ENCODE data around the gene UGT1A5.

Gene UGT1A5

GRCh38 chr2:233712611-233713261 is at the start of gene UGT1A5:
Gene UGT1A5, plus strand, starts transcription at chr2:233712907. Its CDS starts 85 bp downstream, at chr2:233712992.
- DNase-seq: no peak

DNA sequence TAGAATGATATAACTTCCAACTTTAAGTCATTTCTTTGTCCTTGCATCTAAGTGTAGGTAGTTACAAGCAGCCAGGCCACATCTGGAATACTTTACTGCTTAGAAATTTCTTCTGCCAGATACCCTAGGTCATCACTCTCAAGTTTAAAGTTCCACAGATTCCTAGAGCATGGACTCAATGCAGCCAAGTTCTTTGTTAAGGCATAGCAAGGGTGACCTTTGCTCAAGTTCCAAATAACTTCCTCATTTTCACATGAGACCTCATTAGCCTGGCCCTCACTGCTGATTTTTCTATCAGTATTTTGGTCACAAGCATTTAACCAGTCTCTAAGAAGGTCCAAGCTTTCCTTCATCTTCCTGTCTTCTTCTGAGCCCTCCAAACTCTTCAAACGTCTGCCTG is 48.8 kb upstream of the UGT1A5 start:
- no peak for DNase-seq

- no peak for DNase-seq
Observed at GRCh38 chr2:233668605-233669260, 44.0 kb upstream of the UGT1A5 start.

- no peak for DNase-seq
Observed at GRCh38 chr2:233671290-233672161, 41.2 kb upstream of the UGT1A5 start, which contains the start of gene UGT1A9. Gene UGT1A9, plus strand, starts transcription at chr2:233671898. Its CDS starts 37 bp downstream, at chr2:233671935.

GRCh38 chr2:233672886-233673285 is 39.8 kb upstream of the UGT1A5 start:
- no peak for DNase-seq

DNA sequence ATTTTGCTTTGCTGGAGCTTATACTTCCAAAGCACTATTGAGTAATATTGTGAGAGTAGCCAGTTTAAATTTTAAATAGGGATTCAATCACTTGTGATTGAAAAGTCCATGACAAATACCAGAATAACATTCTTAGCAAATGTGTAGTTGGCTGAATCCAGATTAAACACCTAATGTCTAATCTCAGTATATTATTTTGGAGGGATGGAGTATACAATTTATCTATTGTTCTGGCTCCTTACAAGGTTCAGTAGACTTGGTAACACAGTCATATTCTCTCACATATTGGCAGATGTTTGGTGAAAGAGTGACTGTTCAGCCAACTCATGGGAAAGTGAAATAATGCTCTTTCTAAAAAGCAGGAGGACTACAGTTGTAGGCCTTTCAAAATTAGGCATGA is 38.8 kb upstream of the UGT1A5 start:
- no peak for DNase-seq

DNA sequence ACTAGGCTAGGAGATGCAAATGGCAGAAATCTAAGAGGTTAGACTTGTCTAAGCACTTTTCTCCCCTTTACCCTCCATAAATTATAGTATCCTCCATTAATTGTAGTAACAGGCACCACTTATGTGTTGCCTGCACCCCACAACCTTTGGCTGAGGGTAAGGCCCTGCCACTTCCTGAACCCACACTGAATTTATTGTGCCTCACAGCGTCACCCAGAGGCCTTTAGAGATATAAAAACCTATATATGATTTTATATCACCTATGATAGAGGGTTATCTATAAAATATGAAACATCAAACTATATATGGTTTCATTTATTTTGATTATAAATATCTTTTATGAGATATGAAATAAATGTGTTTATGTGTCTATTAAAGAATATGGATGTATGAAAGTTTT is 38.4 kb upstream of the UGT1A5 start:
- DNase-seq: no peak

- DNase-seq: no peak
Observed at GRCh38 chr2:233674995-233675394, 37.7 kb upstream of the UGT1A5 start.

DNA sequence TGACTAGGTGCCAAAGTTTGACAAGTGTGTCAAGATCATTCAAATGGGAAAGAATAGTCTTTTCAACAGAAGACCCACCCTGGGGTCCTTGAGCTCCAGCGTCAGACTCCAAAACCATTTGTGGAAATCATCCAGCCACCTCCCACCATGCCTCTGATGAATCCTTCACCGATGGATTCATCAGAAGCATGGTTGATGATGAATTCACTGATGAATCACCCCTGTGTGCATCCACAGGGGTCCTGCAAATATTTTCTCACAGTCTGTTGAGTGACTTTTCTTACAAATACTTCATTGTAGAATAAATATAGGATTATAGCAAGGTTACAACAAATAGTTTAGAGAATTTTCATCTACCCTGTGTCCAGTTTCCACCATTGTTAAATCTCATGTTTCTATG is 36.7 kb upstream of the UGT1A5 start:
- no peak for DNase-seq

GRCh38 chr2:233679196-233679595 is 33.5 kb upstream of the UGT1A5 start:
- DNase-seq: no peak

GRCh38 chr2:233680361-233681045 is 32.2 kb upstream of the UGT1A5 start:
- no peak for DNase-seq

DNA sequence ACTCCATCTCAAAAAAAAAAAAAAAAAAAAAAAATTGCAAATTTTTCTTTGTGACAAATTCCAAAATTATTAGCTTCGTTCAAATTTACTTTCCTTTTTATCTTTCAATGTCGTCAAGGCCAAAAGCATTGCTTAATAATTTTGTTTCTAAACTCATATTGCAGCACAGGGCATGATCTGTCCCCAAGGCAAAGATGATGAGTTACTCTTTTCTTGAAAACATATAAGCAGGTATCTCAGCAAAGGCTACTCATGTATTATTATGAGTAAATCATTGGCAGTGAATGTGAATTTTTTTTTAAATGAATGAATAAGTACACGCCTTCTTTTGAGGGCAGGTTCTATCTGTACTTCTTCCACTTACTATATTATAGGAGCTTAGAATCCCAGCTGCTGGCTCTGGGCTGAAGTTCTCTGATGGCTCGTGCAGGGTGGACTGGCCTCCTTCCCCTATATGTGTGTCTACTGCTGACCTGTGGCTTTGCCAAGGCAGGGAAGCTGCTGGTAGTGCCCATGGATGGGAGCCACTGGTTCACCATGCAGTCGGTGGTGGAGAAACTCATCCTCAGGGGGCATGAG is 31.1 kb upstream of the UGT1A5 start, which contains the start of gene UGT1A7:
Gene UGT1A7 (plus strand): TSS at position 381 of the 579 bp plus-strand sequence. CDS start 37 bp downstream, at position 418.
- no peak for DNase-seq

DNA sequence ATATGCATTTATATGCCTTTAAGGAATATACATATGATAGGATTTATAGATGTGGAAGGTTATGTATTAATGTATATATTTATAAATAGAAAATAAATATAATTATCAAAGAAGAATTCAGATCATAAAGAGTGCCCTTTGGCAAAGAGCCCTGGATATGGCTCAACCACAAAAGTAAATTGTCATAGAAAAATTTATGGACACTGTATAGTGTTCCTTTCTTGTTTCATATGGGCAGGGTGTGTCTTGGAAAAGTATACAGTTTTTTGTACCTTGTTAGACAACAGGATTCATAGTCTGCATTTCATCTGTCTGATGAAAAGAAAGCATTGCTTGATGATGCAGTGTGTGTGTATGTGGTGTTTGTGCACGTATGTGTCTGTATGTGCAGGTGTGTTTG is 28.1 kb upstream of the UGT1A5 start:
- no peak for DNase-seq

DNA sequence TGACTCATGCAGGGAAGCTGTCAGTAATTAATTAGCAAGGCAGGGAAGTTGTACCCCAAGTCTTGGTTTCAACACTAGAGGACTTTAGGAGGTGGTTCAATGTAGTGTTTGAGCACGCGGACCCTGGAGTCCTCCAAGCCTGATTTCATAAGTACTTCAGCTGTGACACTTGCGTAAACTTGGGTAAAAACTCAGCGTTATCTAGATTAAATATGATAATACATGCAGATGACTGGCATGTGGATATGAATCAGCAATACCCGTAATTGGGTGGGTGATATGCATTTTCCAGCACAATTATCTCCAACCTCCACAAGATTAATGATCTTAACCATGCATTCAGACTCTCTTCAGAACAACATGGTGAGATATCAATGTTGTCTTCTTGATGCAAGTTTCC is 25.8 kb upstream of the UGT1A5 start:
- no peak for DNase-seq

GRCh38 chr2:233688341-233688740 is 24.4 kb upstream of the UGT1A5 start:
- DNase-seq: no peak

DNA sequence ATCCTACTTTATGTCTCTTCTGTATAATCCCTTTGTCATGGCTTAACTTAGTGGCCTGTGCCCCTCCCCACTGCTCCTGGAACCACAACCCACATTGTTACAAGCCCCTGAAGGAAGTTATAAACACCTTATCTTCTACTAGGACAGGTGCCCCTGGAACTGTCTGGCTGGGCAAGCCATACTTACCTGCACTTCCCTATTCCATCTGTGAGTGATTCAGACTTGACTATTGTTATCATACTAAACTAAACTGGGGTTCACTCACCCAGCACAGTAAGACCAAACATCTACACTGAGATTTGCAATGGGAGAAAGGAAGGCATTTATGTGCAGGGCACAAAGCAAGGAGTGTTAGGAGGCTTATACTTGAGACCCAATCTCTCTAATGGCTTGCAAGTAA is 23.7 kb upstream of the UGT1A5 start:
- no peak for DNase-seq

GRCh38 chr2:233689501-233689900 is 23.2 kb upstream of the UGT1A5 start:
- DNase-seq: no peak

- no peak for DNase-seq
Observed at GRCh38 chr2:233690444-233690843, 22.3 kb upstream of the UGT1A5 start.

GRCh38 chr2:233691443-233692433 is 21.0 kb upstream of the UGT1A5 start:
- DNase-seq: no peak

DNA sequence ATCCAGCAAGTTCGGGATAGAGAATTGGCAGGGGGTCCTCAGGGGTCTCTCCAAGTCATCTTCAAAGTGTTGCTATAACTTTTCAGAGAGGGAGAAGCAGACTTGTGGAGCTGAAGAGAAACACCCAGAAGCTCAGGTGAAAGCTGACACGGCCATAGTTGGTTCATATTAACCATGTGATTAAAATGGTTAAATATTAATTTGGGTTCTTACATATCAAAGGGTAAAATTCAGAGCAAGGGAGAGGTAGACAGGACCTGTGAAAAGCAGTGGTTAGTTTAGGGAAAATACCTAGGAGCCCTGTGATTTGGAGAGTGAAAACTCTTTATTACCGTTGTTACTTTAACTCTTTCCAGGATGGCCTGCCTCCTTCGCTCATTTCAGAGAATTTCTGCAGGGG is 20.1 kb upstream of the UGT1A5 start, which contains the start of gene UGT1A6:
Gene UGT1A6 (plus strand): TSS at position 243 of the 400 bp plus-strand sequence. CDS start 115 bp downstream, at position 358.
- no peak for DNase-seq

DNA sequence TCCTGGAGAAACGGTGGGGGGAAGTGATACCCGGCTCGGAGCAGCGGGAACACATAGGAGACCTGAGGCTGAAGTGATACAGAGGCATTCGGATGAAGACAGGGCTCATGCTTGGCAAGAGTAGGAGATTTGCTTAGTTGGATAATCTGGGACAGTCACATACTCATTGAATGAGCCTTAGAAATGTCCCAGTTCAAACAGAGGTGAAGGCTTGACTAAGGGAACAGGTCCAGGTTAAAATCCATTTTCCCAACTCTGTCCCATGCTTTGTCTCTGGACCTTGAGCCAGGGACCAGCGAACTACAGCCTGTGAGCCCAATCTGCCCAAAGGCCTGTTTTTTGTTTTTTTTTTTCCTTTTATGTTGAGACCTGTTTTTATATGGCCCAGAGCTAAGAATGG is 18.7 kb upstream of the UGT1A5 start:
- DNase-seq: no peak

Data from left hindlimb (tissue), 1 donor.